HT-29 (cell line): ENCODE results near the gene GLS2. TPM values are rescaled to one million over a fixed set of nuclear protein-coding genes. Genes with fewer than 3 reads are reported as not detected.

ENCODE experiments used
- DNase-seq: peaks from one replicate; pipeline ENCODE4 v3.0.0-alpha.2; 2015; ENCODE audit warnings: low spot score
- total RNA-seq: library from RNA; depleted of rRNA; stranded (reverse); fragments of >200 nt; shearing (Covaris generic); gene quantifications from 2 replicates; pipeline ENCODE4 v1.2.3, GENCODE V29; 2014; rRNA removed

The GLS2 gene
- total RNA-seq, 1 experiment from 2014 or later: 5.7 TPM

DNA sequence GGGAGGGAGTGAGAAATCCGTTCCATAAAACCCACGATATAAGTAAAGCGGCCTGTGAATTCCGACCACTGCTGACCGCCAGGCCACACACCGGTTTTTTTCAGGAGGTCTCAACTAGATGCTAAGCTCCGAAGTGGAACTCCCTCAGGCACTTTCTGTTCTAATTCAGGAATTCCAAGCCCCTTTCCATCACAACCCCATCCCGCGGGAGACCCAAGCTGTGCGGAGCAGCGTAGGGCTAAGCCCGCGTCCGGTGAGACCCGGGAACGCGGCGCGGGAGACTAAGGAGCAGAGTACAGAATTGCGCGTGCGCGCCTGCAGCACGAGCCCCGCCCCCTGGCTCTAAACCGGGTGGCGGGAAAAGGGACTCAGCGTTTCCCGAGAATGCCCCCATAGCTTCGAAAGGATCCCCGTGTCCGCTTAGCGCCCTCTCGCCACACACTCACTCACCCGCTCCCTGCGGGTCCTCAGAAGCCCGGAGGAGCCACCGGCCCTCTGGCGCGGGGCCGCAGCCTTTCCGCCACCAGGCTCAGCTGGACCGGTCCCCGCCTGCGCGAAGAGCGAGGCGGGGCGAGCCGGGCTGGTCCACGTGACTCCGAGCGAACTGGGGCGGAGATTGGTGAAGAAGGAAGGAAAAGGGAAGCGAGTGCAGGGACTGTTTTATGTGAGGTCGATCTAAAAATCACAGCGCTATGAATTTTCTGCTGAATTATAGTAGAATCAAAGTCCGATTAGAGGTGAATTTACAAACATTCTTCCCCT, 38.9 kb downstream of the GLS2 start, which contains the start of gene TIMELESS:
Gene TIMELESS, minus strand, starts transcription at position 567 of the 762 bp plus-strand sequence. CDS start 15,256 bp downstream, outside the sequence.
- DNase-seq: peak; percentile 93

DNA sequence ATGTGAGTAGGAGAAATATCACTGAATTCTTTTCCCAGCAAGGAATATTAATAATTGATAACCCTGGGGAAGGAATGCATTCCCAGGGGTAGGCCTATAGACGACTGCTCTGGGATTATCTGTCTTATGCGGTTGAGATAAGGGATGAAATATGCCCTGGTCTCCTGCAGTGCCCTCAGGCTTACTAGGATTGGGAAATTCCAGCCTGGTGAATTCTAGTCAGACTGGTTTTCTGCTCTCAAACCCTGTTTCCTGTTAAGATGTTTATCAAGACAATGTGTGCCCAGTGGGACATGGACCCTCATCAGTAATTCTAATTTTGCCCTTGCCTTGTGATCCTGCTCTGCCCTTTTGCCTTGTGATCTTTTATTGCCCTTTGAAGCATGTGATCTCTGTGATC, 44.8 kb downstream of the GLS2 start:
- DNase-seq: peak; percentile 26

DNA sequence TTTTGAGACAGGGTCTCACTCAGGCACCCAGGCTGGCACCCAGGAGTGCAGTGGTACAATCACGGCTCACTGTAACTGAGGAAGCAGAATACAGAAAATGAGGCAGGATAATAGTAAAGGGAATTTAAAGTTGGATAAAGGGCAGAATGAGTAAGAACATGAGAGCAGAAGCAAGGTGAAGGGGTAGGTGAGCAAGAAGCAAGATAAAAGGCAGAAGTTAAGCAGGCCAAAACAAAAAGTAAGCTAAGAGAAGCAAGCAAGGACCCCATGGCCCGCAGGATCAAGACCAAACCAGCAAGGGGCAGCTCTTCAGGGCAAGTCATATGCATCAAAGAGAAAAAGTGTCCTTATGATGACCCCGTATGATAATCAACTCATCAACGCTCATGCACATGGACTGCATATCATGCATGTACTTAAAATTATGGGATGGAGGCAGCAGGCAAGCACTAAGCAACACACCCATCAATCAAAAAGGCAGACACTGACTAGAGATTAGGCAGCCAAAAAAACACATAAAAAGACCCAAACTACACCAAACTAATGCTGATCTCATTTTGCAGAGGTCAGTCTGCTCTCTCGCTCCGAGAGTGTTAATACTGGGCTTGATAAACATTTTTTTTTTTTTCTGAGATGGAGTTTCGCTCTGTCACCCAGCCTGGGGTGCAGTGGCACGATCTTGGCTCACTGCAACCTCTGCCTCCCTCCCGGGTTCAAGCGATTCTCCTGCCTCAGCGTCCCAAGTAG, 50.4 kb downstream of the GLS2 start:
- DNase-seq: no peak

DNA sequence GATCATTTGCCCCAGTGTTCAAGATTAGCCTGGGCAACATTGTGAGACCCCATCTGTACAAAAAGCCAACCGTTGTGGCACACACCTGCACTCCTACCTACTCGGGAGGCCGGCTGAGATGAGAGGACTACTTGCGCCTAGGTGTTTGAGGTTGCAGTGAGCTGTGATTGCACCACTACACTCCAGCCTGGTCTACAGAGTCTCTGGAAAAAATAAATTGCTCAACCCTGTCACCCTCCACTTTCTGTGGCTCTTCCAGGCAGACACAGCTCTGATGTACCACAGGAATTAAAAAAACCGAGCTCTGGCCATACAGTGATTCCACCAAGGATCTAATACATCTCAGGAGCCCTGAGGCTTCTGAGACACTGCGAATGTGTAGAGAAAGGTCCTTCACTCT, 53.1 kb downstream of the GLS2 start:
- DNase-seq: no peak

DNA sequence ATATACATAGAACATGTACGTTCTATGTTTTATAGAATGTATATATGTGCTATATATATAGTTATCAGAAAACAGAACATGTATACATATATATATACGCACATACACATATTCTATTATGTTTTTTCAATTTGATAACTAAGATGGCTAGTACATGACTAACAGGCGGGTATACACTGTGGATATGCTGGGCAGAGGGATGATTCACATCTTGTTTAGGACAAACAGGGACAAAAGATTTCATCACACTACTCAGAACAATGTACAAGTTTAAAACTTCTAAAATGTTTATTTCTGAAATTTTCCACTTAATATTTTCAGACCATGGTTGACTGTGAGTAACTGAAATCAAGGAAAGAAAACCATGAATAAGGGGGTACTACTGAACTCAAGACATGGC, 56.1 kb downstream of the GLS2 start:
- no peak for DNase-seq

DNA sequence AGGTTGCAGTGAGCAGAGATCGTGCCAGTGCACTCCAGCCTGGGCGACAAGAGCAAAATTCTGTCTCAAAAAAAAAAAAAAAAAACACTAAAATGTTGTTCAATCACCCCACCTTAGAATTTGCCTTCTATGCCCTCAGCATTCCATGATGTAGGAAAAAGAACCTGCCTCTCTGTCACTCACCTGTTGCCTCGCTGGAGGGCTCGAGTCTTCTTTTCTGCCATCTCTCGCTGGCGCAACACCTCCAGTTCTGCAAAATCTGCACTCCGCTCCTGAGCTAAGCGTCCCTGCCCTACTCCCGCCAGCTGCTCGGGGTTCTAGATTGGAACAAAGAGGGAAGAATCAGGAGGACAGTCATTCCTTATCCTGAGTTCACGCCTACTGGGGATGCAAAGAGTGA, 56.7 kb downstream of the GLS2 start:
- no peak for DNase-seq

DNA sequence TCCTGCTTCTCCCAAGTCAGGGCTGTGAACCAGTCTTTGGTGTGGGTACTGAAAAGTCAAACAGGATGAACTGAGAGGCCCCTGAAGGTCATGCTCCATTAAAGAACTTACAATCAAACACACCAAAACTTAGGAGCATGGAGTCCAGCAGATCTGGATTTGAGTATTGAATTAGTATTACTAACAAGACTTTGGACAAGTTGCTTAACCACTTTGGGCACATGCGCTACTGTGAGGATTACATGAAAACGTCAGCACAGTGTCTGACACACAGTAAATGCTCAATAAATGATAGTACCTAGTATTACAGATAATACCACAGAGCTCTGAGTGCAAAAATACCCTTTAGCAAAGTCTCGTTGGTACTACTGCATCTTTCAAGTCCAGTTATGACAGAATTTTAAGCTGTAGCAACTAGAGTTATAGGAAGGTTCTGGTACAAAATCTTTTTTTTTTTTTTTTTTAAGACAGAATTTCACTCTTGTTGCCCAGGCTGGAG, 62.0 kb downstream of the GLS2 start:
- DNase-seq: no peak

DNA sequence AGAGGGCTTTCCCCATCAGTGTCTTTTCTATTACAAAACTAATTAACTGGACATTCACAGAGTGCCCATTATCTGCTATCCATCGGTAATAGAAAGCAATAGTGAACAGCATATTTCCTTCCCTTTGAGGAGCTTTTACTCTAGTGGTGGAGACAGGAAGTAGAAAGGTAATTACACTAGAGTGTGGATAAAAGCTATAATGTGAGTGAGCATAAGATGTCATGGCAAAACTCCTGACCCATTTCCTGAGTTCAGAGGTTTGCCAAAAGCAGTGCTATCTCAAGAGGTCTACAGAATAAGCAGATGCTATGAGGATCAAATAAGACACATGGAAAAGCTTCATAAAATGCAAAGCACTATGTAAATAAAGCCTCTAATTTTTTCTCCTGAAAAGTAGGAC, 62.8 kb downstream of the GLS2 start:
- DNase-seq: no peak

Other genes starting within 250 kb of the GLS2 start
- gene ANKRD52, start 229.8 kb downstream of the GLS2 start, total RNA-seq: 8.1 and 13.4 TPM in 2 replicates
- gene COQ10A, start 221.2 kb downstream of the GLS2 start, total RNA-seq: 8.6 and 20.8 TPM in 2 replicates
- gene CS, start 187.8 kb downstream of the GLS2 start, total RNA-seq: 139 and 154 TPM in 2 replicates
- 129 and 152 TPM in 2 replicates for gene CNPY2, start 172.2 kb downstream of the GLS2 start, total RNA-seq
- 28.8 and 30.9 TPM in 2 replicates for gene PAN2, start 154.2 kb downstream of the GLS2 start, total RNA-seq
- gene IL23A, start 149.3 kb downstream of the GLS2 start, total RNA-seq: 0.08 and 0.36 TPM in 2 replicates
- 23.4 and 30.6 TPM in 2 replicates for gene STAT2, start 128.1 kb downstream of the GLS2 start, total RNA-seq
- gene APOF, start 125.3 kb downstream of the GLS2 start, total RNA-seq: not detected in 2 replicates
- 19.7 and 21.8 TPM in 2 replicates for gene TIMELESS, start 38.7 kb downstream of the GLS2 start, total RNA-seq
- 0.15 and 0.26 TPM in 2 replicates for gene MIP, start 33.5 kb downstream of the GLS2 start, total RNA-seq
- gene SPRYD4, start 19.6 kb downstream of the GLS2 start, total RNA-seq: 4.4 and 4.5 TPM in 2 replicates
- gene RBMS2, start 33.7 kb upstream of the GLS2 start, total RNA-seq: 7.1 and 7.7 TPM in 2 replicates
- 43.3 and 47.1 TPM in 2 replicates for gene BAZ2A, start 142.2 kb upstream of the GLS2 start, total RNA-seq
- gene ATP5F1B, start 157.8 kb upstream of the GLS2 start, total RNA-seq: 397 and 447 TPM in 2 replicates
- gene PTGES3, start 200.1 kb upstream of the GLS2 start, total RNA-seq: 80.2 and 83.4 TPM in 2 replicates
- 1,132 and 1,145 TPM in 2 replicates for gene NACA, start 237.1 kb upstream of the GLS2 start, total RNA-seq